GM21528 (cell line): ENCODE data around the gene NEUROD1.

Source experiments
- ATAC-seq: cut with Tn5 transposase; IDR thresholded peaks from one replicate; pipeline ENCODE4 v1.9.1; 2021; ENCODE audit warnings: mild to moderate bottlenecking, moderate library complexity; ENCODE audit not compliant: unreplicated experiment, low FRiP score

The NEUROD1 gene

DNA sequence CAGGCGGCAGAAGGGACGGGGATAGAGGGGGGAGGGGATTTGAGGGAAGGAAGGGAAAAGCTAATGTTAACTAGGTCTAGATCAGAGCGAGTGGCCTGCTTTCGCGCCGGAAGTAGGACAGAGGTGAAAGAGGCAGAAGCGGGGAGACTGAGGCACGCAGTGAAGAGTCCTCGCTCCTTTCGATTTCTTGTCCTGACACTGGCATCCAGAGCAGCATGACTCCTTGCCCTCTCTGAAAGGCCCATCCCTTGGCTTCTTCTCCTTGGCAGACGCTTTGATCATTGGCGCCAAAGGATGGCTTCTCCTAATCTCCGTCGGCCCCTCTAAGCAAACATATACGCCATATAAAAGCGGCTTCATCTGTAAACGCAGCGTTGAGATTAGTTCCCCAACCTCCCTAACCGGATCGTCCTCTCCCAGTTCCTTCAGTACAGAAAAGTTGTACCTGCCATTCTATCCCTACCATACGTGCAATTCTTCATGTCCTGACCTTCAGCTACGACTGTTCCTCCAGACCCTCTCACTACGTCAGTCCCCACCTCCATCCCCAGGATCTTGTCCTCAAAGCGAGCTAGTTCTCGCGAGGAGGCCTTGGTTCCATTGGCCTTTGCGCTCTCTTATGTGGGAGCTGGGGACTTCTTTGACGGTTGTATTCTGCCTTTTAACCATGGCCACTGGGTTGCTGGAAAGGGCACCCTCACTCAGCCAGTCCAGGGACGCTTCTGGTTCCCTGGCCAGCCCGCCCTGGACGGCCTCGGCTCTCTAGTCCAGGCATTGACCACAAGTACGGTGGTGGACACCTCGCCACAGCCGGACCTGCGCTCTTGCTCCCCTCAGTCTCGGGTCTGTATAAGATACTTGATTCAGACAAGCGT, 857 bp upstream of the NEUROD1 start:
- no peak for ATAC-seq

DNA sequence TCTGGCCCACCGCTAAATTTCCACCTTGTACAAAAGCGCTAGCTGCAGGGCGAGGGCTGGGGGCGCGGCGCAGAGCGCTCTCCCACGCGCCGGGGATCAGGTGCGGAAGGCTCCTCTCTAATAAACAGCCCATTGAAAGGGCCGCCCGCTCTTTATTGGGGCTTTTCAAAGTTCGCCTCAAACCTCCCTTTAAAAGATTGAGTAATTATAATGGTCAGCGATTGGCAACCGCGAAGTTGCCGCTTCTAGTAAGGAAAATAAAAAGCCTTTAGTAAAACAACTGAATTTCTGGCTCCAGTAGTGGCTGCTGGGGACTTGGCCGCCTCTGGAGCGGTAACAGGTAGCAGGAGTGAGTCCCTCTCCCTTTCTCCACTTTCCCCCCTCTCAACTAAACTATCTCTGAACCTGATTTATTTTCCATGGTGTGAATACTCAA, 755 bp downstream of the NEUROD1 start:
- ATAC-seq = no peak

DNA sequence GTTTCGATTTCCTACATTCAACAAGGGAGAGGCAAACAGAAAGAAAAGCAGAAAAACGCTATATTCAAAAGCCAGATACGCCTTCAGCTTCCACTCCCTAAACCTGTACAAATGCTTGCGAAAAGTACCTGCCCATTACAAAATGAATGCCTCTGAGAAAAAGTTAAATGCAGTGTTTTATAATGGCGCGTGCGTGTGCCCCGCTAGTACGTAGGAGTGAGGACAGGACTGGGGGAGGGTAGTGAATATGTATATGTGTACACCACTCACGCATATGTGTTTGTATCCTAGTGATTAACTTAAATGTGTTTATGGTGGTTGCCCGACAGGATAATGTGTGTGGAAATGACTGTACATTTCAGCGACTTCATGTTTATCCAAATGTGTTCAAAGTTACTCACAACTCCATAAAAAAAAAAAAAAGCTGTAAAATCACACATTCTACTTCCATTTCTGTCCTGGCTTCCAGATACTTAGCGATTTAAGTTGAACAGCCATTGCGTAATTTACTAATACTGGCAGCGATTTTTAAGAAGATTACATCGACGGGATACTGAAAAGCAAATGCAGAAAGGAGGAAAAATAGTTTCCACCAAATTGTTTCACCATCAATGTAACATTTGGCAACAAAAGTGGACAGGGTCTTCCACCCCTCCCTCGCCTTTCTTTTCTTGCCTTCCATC, 1.3 kb downstream of the NEUROD1 start:
- no peak for ATAC-seq

- peak; percentile 54 for ATAC-seq
Measured at GRCh38 chr2:181677912-181678586, 2.3 kb downstream of the NEUROD1 start.

- ATAC-seq = no peak
Measured at GRCh38 chr2:181675254-181675653, 5.1 kb downstream of the NEUROD1 start.

DNA sequence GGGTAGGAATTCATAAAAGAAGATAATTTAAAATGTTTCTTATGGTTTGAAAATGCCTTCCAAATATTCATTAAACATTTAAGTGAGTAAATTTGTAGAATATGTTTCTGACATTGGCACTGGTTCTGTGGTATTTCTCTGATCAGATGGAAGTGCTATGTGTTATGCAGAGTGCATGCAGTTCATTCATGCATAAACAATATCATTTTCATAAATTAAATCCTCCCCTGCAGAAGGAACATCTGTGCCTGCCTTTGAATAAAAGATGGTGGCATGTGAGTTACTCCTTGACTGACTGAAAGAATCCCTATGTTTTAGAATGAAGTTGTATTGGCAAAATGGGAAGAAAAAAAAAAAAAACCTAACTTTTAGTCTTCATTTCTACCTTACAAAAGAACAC, 5.9 kb downstream of the NEUROD1 start:
- no peak for ATAC-seq

DNA sequence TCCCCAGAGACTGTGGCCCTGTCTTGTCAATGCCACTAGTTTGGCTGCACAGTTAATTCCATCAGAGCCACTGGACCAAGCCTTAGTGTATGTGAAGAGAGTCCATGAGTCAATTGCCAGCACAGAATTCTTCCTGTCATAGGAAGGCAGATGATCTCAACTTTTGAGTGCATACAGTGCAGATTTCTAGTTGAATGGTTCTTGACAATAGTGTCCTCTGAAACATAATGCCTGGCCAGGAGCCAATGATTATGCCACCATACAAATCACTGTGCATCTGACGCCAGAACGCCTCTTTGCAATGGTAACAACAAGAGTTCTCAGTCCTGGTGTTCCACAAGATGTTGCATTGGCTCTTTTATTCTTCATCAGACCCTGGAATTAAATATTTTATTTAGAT, 7.1 kb downstream of the NEUROD1 start:
- ATAC-seq = peak; percentile 25

DNA sequence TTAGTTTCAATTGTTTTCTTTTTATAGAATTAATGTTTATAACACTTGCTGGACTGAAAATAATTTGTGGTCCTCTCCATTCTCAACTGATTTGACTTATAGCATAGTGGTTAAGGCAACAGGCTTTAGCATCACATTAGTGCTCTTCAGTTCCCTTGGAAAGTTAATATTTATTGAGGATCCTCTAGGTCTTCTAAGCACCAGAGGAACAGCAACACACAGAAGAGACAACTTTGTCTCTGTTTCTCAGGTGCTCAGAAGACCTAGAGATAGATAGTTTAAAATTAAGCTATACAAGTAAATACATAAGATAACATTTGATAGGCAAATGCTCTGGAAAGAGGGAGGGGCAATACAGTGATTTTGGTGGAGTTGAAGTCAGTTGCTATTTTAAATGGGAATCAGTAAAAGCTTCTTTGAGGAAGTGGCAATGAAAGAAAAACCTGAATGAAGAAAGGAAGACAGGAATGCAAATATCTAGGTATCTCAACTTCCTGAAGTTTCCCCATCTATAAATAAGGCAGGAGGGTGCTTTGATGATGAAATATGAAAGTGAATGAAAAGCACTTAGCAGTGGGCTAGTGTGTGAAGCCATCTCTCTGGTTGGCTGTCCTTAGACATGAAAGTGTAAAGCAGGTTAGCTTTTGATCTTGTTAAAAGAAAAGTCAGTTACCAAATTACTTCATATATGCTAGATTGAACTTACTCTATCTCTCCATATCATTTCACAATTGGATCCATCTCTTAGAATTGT, 7.9 kb downstream of the NEUROD1 start:
- peak; percentile 87 for ATAC-seq

GRCh38 chr2:181670632-181671031, 9.7 kb downstream of the NEUROD1 start:
- ATAC-seq = no peak

DNA sequence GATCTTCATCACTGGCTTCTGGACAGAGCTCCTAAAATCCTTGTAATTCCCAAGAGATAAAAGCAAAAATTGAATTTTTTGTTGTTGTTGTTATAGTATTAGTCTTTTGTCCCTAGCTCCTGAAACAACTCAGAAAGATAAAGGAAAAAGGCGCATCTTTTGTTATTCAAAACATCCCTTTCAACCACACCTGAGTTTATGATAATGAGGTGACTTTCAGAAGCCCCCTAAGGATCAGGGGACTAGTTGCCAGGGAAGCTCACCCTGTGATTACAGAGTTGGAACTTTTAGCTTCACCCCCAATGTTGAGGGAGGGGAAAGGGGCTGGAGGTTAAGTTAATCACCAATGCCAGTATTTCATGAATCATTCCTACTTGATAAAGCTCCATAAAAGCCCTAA, 13.1 kb downstream of the NEUROD1 start:
- no peak for ATAC-seq

DNA sequence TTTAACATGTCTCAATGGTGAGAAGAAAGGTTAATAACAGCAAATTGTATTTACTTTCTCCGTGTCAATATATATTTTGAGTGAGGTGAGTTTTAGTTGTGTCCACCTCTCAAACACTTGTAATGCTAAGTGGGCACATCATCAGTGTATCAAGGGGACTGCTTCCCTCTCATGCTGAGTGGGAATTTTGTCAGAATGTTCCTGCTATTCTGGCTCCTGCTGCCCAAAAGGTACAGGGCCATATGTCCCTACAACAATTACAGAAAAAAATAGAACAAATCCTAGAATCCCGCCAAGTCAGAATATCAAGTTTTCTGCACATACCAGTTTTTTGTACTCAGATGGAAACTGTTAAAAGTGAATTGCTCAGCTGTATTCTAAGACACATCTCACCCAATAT, 18.0 kb downstream of the NEUROD1 start:
- ATAC-seq = no peak

- ATAC-seq = no peak
Measured at GRCh38 chr2:181660181-181660580, 20.1 kb downstream of the NEUROD1 start.

DNA sequence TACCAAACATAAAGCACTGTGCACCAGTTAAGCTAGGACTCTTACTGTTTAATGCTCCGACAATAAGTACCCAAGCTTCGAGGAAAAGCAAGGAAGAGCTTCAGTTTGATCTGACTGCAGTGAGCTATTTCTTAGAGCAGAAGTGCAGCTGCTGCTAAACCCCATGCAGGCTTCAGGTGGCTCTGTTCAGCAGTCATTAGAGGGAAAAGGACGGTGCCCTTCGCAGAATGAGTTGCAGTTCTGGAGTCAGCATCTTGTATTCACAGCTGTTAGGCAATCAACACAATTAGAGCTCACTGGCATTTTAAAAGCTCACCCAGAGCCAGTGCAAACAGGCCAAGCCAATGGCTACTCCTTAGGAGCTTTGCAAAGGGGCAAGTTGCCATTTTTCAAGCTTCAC, 21.9 kb downstream of the NEUROD1 start:
- ATAC-seq = no peak

DNA sequence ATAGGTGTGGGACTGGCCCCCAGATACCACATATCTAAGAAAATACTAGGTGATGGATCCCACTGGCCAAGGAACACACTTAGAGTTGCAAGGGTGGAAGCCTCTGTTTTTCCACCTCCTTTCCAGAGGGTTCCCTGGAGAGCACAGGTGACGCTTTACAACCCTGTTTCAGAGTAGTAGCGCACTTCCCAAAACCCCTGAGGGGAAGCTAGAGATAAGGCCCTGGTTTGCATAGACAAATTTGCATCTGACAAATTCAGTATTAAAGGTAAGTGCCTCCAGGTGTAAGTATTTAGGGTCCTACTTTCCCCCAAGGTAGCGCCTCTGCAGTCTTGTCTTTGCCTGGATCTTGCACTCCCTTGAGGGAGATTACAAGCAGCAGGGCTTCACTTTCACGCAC, 22.9 kb downstream of the NEUROD1 start:
- ATAC-seq = no peak

GRCh38 chr2:181656450-181657291, 23.6 kb downstream of the NEUROD1 start, which contains the start of gene CERKL:
TSS of gene CERKL (minus strand) at chr2:181657105. CDS start at chr2:181657006, 99 bp downstream.
- peak; percentile 92 for ATAC-seq

GRCh38 chr2:181655519-181655918, 24.8 kb downstream of the NEUROD1 start:
- ATAC-seq = no peak

DNA sequence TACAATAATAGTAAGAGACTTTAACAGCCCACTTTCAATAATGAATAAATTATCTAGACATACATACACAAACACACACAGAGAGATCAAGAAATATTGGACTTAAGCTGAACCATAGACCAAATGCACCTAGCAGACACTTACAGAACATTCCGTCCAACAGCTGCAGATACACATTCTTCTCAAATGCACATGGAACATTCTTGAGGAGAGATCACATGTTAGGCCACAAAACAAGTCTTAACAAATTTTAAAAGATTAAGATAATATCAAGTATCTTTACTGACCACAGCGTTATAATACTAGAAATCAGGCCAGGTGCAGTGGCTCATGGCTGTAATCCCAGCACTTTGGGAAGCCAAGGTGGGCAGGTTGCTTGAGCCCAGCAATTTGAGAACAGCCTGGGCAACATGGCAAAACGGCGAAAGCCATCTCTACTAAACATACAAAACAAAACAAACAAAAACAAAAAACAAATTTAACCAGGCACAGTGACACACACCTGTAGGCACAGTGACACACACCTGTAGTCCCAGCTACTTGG, 30.8 kb downstream of the NEUROD1 start:
- ATAC-seq = no peak

DNA sequence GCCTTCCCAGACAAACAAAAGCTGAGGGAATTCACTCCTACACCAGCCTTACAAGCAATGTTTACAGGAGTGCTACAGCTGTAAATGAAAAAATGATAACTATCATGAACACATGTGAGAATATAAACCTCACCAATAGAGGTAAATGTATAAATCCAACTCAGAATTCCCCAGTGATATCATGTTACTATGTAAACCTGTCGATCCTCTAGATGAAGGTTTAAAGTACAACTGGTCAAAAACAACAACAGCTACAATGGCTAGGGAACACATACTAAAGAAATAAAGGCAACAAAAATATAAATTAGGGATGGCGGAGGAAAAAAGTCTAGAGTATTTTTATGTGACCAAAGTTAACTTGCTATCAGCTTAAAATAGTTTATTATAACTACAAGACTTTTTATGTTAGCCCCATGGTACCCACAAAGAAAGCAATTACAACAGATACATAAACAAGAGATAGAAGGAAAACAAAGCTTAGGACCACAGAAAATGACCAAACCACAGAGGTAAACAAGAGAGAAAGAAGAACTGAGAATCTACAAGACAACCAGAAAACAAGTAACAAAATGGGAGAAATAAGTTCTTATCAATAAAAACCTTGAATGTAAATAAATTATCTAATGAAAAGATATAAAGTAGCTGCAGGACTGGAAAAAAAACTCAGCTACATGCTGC, 31.7 kb downstream of the NEUROD1 start:
- ATAC-seq = no peak
